Amygdala (tissue), 56 donors: Measurements from ENCODE around the gene NR2F2.

ENCODE experiments used
- DNase-seq, 56 donors: peaks; one replicate each; lab custom pipeline; 2025; lab: John Stamatoyannopoulos, UW

The NR2F2 gene

DNA sequence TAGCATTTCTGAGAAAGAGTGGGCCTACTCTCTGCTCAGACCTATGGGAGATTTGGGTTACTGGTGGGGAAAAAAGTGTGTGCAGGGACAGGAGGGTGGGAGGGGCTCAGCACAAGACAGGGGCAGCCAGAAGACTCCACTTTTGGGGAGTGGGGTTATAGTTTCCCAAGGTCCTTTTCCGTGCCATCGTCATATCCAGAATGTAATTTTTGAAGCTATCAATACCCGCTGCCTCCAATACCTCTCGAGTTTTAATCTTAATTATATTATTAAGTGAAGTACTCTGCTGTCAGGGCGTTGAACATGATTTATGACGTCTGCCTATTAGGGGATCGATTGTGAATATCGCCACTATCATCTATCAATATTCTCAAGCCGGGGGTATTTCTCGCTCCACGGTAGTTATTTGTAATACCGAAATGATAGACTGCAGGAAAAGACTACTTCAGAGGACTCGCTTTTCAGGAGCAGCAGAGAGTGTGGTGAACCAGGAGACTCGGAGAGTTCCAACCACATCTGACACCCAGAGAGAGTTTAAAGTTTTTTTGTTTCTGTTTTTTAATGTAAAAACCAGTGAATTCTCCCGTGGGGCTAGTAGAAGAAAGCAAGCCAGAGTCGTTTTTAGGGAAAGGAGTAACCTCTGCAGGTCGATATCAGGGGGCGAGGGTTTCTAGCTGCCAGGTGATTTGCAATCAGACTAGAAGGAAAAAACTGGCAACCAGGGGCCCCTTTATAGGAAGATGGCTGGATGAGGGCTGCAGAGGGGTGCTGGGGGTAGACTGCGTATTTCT lies 20.6 kb downstream of the NR2F2 start:
- no peak for DNase-seq

DNA sequence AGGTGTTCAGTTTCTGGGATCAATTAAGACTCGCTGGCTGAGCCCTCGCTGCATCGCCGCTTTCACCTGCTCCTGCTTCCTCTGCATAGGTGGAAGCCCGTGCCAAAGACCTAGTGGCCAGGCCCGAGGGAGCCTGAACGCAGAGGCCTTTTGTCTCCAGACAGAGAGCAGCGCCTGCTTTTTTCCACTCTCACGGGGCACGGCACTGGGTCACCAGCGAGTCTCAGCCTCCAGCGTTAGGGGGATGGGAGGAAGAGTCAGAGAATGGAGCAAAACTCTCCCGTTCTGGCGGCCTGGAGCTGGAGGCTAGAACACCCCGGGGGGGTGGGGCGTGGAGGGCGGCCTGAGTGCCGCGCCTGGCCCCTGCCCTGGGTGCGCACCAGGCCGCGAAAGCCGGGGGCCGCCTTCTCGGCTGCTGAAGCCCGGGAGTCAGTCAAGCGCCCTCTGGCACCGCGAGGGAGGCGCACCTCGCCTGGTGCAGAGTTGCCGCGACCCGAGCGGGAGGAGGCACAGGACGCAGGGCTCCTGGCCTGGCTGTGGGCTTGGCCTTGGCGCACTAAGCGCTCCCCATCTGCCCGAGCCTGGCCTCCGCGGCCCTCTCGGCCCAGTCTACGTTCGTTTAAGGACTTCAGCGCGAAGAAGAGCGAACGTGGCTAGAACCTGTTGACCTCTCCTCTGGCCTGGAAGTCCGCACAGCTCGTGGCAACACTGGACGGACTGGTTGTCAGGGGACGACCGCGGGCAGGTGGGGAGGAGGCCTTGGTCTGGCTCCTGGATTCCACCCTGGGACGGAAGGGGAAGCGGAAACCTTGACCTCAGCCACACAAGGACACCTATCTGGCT lies 21.5 kb downstream of the NR2F2 start:
- DNase-seq = peak in 6 of 56 donors; percentile 17 to 53 (median 42)

DNA sequence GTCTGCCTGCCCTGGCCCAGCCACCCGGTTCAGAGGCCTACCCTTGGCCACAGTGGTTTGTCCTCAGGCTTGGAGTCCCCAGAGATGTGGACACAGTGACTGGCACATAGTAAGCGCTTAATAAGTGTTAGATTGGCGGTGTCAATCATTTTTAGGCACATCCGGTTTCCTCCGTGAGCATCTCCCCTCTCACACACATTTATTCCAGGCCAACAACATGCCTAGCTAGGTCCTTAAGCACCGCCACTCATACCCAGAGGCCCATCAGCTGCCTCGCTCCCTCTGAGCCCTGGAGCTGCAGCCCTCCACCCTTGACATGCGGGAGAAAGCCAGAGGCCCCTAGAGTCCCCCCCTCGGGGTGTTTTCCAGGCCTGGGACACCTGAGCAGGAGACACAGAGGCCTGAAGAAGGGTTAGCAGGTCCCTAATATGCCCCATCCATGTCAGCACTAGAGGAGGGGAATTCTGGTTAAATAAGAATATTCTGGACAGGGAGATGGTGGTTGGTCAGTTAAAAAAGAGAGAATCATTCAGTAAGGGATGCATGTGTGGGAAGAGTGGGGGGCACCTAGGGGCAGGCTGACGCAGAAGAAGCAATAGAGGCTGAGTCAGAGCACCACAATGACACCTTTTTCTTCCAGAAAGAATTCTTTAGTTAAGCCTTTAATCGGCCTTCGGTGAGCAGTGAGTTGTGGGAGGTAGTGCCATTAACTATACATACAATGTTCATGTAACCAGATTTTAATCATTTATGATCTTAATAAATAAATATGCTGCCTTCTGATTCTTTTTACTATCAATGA lies 22.3 kb downstream of the NR2F2 start:
- DNase-seq = no peak

DNA sequence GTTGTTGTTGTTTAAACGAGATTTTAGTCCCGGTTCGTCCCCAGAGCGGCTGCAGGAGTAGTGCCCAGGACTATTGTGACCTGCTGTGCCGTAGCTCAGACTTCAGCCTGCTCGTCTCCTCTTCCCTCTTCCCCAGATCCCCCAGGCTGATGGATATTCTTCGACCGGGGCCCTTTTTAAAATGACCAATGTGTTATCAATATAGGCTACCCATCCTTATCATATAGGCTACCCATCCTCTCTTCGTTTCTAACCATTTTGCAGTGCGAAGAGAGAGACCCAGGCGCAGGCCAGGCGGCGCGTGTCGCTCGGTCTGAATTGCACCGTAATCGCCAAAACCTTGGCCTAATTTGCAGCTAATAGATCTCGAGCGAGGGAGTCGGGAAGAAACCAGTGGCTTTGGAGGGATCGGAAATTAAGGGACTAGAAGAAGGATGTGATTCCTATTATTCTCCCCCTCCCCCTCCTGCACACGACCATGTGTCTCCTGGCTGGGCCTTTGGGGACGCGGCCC lies 23.0 kb downstream of the NR2F2 start:
- no peak for DNase-seq

DNA sequence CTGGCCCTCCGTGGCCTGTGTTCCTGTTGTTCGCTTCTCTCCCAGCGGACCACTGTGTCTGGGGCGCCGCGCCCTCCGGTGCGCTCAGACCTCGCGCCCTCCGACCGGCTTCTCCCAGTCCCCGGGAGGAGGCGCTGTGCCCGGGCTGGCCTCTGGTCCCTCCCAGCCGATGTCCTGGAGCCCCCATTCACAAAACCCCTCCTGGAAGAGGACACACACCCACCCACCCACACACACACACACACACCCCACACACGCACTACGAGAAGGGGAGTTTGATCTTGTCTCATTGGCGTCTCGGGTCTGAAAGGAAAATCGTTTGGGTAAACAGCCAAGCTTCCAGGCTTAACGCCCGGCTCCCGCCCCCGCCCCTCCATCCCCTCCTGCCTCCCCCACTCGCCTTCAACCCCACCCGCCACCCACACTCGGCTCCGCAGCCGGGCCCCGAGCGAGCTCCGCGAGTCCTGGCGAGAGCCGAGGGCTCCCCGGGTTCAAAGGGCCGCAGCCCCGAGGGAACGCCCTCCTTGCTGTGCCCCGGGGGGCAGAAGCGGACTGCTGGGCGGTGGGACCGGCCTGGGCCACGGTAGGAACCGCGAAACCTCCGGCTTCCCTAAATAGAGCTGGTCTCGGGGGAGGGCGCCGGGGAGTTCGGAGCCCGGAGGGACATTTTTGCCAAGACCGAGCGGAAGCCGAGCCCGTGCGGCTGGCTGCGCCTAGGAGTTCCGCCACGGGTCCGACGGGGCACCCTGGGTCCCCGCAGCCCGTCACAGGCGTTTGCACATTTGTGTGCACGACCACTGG lies 23.6 kb downstream of the NR2F2 start:
- DNase-seq = peak in 2 of 56 donors; percentile 35 to 66

DNA sequence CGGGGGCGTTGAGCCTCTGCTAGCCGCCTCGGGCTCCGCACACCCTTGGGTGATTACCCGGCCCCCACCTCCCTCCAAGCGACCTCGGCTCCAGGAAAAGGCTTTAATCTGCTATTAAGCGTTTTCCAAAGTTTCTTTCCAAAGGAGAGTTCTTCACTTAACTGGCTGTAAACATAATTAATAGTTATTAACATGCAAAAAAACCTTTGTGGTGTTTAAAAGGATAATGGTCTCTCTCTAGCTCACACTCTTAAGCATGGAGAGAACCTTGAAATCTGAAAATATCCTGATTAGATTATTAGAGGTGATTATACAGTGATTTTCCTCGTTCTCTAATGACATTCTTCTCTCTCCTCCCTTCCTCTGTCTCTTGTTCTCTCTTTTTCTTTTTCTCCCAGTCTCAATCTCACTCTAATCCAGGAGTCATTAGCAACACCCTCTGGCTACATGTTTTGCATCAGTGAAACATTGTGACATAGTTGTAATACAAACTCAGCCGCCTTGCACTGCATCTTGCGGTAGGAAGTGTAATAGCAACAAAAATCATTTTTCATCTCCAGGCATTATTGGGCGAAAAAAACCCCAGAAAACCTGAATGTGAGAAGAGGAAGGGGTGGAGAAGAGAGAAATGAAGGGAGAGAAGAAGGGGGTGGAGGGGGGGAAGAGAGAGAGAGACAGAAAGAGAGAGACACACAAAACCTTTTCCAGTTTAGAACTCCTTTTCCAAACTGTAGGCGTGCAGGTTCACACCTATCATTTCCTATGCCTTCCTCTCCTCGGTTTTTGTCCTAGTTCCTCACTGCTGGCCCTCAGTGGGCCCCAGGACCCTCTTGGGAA lies 24.4 kb downstream of the NR2F2 start:
- peak in 1 of 56 donors; percentile 20 for DNase-seq

DNA sequence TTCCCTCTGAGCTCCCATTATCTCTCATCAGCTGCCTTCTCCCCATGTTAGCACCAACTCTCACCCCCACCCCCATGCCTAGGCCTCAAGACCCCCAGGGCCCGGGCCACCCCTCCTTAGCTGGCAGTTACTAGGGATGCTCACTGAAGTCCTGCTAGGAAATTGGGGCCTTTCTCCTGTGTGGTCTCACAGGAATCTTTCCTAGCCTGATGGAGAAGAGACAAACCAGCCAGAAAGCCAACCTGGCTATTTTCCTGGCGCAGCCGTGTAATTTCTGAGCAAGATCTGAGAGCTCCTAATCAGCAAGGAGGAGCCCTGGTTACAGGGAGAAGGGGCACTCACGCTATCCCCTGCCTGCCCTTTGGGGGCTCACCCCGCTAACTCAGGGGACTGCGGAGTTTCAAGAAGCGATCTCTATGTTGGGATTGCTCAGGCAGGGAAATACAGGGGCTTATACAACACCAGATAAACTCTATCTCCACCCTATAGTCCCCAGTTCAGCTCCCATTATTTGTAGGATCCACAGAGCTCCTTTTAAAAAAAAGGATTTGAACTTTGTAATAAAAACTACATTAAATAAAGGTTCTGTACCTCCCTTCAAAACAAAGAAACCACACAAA lies 25.2 kb downstream of the NR2F2 start:
- DNase-seq = no peak

DNA sequence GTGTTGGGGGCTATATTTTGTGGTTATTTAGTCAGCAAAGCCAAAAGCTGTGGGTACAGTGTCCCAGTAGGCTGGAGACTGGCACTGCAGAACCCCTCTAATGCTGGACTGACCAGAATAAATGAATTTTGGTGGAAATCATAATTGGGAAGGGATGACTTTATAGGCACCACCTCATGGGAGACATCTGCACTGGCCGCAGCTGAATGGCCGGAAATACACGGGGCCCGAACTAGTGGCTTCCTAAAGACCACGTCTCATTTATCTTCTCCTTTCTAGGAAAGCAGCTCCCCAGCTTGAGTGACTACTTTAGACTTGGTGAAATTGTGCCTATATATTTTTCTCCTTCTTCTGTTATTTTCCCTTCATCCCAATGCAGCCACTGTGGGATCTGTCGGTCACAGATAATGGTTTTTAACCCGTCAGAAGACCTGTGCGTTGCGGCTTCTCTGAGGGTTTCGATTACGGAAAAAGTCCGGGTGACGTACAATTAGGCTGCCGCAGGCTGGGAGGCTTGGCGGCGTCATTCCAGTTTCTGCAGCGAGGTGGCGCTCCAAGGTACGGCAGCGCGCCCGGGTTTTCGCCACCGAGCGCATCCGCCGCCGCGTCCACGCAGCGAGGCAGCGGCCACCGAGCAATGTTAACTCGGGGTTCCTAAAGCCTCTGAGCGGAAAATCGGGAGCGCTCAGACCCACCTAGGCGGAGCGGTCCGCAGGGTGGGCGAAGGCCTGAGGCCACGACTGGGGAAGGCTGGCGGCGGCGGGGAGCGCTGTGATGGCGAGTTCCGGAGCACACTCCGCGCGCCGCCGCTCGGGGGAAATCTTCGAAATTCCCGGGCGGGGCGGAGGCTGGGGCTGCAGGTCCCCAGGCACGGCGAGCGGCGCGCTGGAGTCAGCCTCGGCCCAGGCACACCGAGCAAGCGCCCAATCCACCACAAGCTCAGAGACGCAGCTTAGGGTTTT lies 26.3 kb downstream of the NR2F2 start:
- DNase-seq = peak in 43 of 56 donors; percentile 20 to 85 (median 61)

DNA sequence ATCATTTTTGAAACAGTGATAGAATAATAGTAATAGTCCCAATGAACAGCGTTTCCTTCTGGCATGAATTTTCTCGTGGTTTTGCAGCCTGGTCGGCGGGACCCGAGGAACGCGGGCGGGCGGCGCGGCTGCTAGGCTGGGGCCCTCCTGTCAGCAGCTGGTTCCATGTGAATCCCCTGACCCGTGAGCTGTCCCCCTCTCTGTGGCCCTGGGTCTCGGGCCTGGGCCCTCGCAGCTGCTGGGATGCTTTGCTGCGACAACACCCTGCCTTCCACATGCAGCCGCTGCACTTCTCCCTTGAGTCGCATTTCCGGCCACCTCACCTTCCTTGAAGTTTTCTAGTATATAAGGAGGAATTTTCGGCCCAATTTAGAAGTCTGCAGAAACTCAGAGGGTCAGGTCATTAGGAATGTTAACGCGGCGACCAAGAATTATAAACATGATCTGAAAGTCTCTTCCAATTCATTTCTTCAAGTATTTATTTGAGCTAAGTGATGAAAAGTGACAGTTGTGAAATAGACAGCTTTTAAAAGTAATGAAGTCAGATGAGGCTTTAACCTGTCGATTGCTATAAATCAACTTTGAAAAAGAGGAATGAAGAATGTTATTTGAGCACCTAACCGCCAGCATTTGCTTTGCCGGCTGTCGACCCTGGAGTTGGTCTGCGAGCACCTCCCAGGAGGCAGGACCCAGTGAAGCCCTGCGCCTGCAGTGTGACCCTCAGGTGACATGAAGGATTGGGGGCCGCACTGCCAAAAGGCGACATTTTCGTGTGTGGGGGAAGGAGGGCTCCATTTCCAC lies 27.7 kb downstream of the NR2F2 start:
- DNase-seq = peak in 1 of 56 donors; percentile 19

DNA sequence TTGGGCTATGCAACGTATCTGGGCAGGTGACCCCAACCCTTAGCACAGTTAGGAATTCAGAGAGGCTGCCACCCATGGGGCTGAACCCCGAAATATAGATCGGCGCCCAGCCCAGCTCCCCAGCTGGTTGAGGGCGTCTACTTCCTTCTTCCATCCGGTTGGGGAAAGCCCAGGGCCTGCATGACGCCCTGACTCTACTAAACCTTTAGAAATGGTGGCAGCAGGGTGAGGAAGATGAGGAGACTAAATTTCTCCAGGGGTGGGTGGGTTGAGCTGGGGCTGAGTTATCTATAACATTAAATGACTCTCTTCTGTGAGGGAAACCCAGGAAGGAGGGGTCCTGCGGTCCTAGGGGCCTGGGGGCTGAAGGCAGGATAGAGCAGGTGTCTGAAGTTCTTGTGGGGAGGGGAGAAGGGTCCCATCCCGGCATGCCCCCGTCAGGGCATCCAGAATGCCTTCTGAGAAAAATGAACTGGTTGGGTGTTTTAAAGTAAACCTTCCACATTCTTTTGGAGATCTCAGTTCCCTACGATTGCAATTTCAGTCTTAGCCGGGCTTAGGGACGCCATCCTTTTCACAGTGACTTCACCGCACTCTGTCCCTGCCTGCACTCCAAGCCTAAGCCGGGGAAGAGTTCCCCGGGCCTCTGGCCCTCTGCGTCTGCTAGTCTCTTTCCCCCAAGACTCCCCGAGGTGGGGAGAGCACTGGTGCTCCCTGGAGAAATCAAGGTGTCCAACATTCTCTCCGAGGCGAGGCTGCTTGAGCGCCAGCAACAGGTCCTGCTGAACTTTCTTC lies 28.5 kb downstream of the NR2F2 start:
- DNase-seq = peak in 1 of 56 donors; percentile 32

DNA sequence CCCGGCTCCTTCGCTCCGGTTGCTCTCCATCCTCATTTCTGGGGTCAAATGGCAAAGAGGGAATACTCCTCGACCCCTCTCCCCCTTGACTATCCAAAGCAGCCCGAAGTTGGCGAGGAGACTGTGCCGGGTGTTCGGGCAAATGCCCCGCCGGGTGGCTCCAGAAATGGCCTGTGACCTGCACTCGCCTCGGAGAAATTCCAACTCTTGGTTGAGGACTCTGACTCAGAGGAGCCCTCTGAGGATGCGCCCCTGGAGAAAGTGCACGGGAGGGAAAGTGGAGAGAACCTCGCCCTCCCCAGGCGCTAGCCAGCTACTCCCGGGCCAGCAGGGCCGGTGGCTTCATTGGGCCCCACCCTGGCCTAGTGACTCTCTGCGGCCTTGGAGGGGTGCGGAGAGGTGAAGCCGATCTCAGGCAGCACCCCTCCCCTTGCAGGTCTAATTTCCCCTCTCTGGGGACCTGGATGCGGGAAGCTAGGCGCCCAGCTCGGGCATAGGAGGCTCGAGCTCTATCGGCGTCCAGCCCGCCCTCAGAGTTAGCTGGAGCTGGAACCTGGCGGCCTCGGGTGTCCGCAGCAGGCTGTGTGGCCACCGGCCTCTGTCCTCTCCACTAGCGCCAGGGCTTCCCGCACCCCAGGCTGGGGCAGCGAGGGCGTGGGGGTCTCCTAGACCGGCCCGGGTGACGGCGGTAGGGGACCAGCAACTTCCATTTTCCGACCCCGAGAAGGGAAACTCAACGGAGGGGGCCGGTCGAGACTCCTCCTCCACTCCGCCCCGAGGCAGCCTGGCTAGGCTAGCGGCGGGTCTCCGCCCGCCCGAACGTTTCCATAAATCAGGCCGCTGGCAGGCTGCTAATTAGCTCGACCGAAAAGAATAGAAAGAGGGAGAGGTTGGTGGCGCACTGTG lies 29.4 kb downstream of the NR2F2 start:
- DNase-seq = peak in 3 of 56 donors; percentile 23 to 58 (median 44)

DNA sequence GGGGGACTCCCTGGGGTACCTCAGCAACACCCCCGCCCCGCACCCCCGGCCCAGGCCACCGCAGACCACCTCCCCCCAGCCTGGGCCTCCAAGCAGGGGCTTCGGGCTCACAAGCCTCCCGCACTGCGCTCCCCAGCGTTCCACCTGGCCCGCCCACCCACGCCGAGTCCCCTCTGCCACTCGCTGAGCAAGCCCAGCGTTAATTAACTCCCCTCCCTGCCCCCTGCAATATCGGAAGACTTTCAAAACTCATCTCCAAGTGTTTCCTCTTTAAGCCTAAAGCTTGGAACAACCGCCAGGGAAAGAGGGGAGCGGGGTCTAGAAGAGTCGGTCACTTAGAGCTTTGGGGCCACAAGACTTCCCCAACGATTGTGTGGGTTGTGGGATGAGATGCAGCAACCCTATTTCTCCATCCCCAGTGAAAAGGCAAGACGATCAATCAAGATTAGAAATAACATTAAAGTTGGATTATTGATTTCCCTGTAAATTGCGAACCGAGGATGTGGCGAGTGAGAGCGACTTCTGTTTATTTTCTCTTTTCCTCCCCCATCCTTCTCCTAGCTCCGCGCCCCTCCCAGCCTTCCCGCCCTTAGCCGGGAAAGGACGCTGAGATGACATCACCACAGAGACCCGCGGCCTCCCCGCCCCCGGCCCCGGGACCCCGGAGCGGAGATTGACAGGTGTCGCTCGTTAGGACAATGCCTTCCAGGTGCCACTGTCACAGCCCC lies 30.2 kb downstream of the NR2F2 start:
- peak in 2 of 56 donors; percentile 18 to 60 for DNase-seq

DNA sequence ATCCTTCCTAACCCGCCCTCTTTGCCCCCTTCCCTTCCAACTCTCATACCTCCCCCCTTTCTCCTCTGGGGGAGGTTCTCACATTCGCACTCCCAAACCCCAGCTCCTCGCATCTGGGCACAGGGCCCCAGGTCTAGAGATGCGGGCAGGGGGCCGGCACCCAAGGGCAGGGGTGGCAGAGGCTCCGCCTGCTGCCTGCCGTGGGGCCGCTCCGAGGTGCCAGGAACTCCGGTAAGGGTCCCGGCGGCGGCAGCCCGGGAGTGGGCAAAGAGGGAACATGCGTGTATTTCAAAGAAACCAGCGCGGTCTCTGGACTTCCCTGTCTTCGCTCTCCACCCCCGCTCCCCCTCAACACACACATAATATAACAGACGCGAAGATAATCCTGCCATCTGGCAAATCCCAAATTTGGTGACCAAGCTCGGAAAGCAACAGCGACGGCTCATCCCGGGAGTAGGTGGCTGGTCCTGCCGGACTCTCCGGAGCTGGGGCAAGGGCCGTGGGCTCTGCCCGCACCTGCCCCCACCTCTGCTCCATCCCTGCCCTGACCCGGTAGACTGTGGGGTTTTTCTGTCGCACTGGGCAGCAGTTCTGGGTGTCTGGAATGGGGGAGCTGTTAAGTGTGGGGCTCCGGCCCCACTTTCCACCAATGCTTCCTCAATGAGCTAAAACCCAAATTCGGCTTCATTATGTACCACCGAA lies 31.0 kb downstream of the NR2F2 start:
- peak in 1 of 56 donors; percentile 60 for DNase-seq
